ENCODE measurements around the gene PHACTR2.

PHACTR2 gene

DNA sequence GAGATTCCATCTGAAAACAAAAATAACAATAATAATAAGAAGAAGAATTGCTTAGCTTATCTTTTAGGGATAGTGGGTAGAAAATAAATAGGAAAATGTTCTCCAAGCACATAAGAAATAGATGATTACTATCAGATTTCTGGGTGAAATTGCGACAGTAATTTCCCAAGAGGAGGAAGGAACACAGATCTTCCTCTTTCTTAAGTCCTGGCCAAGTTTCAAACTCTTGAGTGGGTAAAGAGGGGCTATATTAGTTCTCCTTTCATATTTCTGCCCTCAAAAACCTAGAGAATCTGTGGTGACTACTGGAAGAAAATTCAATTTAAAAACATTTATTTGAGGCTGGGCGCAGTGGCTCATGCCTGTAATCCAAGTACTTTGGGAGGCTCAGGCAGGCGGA is 63.7 kb downstream of the PHACTR2 start:
- DNase-seq (ENCODE audit: low read depth in 2 of 2, low spot score in 1 of 2): no peak

DNA sequence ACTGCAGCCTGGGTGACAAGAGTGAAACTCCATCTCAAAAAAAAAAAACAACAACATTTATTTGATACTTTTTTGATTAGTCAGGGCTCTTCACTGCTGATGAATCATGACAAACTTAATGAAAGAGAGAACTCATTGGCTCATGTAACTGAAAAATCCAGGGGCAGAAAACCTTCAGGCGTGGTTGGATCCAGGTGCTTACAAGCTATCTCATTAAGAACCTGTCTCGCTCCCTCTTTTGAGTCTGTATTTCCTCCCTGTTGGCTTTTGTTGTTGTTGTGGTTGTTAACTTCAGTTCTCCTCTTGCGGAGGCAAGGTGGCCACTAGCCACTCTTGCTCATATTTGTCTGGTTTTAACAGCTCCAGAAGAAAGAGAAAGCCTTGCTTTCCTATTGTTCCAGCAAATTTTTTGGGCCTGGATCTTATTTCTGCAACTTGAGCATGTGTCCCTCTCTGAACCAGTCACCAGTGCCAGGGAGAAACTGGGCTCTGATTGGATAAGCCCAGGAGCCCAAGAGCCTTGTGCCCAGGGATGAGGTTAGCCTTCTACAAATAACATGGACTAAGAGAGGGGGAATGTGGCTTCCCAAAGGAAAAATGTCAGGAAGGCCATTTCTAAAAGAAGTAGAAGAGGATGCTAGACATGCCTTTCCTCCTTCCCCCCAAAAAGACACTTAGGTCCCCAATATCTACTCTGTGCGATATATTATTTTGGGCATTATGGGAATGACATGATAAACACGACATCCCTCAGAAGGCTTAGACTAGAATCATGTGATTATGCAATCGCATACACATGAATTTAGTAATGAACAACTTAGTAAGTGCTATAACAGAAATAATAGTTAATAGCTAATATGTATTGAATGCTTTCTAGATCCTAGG is 64.5 kb downstream of the PHACTR2 start:
- DNase-seq (ENCODE audit: low read depth in 2 of 2, low spot score in 1 of 2): no peak

DNA sequence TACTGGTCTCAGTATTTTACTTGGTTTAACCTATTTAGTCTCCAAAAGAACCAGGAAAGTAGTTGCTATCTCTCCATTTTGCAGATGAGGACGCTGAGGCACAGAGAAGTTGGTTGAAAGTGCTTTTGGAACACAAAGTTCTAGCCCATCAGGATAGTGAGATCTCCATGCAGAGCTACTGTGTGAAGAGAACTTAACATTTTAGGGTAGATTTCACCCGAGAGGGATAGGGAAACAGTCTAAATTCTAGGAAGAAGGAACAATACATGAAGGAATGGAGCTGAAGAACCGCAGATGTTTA is 65.1 kb downstream of the PHACTR2 start:
- DNase-seq (ENCODE audit: low read depth in 2 of 2, low spot score in 1 of 2): no peak

DNA sequence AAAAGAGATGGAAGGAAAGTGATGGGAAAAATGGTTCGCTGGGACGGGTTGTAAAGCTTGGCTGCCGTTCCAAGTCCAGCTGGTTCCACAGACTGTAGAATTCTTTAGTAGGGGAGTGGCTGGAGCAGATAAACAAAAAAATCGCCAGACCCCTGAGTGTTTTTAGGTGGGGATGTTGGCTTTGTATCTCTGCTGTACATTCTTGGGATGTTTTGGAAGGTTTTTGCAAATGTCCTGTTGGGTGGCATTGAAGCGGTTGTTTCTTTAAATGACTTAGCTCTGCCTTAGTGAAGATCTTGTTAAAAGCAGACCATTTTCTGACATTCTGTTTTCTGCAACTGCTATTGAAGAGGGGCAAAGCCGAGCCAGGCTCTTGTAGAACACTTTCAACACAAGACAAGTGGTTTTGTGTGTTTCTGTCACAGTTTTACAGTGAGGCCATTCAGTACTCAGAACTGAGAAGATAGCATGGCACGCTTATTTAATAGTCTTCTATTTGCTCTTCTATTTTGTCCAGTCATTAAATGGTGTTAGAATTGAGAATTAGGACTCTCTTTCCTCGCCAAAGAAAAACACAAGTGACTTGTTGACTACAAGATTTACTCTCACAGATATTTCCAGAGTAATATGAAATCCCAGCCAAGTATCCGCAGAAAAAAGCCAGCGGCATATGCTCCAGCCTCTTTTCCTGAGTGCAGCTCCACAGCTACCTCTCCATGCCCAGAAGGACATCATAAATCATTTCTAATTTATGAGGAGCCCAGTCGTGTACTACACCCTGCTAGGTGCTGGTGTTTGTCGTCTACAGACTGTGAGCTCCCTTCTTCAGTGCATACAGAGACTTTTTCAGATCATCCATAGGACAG is 65.8 kb downstream of the PHACTR2 start:
- DNase-seq (ENCODE audit: low read depth in 2 of 2, low spot score in 1 of 2): no peak

DNA sequence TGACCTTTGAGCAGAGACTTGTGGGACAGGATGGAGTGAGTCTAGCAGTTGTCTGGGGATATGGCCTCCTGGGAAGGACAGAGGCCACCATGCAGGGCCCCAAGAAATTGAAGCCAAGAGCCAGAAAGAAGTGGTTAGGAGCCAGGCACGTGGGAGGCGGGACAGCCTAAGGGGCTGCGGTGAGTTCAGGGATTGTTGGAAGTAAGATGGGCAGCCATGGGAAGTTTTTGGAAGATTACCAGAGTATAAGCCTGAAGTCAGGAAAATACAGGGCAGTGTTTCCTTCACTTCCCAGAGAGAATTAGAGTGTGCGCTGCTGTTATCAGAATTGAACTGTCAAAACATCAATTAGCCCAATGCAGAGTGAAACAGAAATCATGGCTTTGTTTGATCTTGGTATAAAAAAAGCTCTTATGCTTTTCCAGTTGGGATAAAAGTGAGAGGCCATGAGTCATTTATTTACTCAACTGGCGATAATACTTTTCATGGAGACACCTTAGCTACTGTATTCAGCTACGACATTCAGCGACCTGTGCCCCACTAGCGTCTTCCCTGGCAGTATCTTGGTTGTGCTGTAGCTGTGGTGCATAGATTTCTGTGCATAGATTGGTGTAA is 66.9 kb downstream of the PHACTR2 start:
- no peak for DNase-seq (ENCODE audit: low read depth in 2 of 2, low spot score in 1 of 2)

DNA sequence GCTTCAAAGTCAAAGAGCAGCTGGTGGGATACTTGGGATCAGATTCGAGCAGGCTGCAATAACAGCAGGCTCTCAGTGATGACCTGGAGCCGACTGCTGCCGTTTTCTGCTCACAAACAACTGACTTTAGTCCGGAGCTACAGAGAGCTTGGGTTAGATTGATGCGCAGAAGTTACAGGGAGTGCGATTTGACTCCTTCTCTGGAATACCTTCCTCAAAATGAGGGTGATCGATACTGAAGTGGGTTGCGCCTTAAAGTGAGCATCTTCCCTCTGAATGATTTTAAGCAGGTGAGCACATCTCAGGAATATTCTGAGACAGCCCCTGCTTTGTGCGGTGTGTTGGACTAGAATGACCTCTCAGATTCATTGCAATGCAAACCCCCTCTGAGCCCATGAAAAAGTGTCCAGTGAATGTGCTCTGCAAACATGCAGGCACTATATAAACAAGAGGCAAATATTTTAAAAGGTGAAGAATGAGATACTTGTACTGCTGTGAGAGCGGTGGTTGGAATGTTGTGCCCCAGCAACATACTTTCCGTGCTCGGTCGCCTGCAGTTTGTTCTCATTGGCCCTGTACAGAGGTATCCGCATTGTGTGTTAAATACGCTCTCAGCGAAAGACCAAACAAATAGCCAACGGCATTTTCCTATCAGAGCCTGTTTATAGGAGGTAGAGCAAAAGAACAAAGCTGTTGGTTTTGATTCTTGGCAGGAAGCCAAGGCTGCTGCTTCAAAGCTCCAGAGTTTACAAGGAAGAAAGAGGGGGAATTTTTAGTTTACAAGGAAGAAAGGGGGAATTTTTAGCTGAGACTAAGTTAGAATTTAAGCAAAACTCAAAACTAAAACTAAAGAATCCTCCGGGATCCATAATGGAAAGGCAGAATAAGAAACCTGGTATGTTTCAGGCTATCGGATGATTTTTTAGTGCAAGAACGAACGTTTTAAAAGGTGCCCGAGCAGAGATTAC is 67.7 kb downstream of the PHACTR2 start:
- no peak for DNase-seq (ENCODE audit: low read depth in 2 of 2, low spot score in 1 of 2)

DNA sequence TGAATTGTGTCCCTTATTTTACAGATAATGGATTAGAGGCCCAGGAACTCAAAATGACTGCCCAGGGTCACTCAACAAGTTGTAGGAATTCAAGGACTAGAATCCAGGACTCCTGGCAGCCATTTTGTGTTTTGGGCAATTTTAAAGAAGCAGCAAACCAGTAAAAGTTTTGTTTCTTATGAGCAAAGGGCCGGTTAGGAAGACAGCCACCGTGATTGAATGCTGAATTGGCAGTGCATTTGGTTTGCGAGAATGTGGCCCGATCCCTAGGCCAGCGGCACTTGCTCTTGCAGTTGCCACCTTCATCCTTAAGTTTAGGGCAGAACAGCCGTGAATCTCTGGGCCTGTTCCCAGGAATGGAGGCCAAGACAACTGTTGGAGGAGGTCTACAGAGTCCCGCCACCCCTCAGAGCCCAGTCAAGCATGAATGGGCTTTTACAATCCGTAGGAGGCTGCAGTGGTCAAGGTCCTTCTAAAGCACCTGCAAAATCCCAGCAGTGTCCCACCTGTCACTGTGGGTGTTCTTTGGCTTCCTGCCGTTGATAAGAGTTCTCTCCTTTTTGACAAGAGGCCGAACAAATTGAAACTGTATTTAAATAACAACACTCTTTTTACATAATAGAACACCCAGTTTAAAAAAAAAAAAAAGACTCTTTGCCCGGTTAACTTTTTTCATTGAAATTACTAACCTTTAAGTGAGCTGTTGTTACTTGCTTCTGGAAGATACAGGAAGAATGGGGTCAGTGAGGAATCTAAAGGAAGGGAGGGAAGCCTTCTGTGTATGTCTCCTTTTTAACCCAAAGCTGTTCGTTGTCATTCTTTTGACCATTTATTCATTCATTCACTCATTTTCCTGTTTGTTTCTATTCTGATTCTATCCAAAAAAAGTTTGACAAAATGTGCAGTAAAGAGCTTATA is 68.7 kb downstream of the PHACTR2 start:
- DNase-seq (ENCODE audit: low read depth in 2 of 2, low spot score in 1 of 2): no peak

DNA sequence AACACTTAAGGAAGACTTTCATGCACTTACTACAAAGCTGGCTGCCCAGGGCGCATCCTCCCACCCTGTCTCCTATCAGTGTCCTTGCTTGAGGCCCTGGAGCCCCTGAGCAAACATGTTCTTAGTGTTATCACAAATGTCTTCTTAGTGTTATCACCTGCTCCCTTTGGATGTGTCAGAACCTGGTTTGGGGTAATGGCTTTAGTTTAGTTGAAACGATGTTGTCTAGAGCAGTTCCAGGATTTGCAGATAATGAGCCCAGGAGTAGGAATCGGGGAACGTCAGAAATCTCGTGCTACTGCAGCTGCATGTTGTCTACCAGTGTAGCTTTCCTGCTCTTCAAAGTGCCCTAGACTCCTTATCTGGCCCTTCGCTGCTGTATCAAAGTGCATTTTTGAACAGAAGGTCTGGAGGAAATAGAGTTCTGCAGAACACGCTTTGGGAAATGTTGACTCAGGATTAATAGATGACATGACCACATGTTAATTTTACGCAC is 69.6 kb downstream of the PHACTR2 start:
- no peak for DNase-seq (ENCODE audit: low read depth in 2 of 2, low spot score in 1 of 2)

DNA sequence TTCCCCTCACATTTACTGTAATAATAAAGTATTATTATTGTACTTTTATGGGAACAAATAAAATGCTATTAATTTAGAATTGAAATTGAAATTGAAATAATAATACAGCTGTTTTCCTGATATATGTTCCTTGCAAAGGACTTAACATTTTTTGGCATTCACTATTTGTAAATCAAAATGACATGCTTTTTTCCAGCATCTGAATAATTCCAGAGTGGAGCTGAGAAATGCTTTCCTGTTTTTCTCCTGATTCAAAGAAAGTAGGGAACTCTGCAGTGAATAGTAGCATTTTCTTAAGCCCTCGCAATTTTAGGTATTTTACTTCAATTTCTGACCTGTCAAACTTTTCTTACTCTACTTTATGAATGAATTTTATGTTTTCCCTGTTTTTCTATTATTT is 72.1 kb downstream of the PHACTR2 start:
- DNase-seq (ENCODE audit: low read depth in 2 of 2, low spot score in 1 of 2): no peak

DNA sequence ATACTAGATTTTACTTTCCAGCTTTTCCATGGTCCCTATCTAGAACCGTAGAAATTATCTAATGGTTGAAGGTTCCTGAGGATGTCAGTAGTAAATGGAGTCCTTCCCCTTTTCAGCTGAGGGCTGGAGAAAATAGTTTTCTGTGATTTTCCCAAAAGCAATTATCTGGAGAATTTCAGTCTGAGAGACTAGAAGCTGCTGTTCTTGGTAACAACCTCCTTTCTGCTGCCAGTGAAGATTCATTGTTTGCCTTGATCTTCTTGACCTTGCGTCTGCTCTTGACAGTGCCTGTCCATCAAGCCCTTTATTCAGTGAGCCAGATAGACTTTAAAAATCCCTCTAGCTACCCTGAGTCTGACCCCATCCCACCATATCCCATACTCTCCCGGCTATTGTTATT is 73.1 kb downstream of the PHACTR2 start:
- DNase-seq (ENCODE audit: low read depth in 2 of 2, low spot score in 1 of 2): no peak

DNA sequence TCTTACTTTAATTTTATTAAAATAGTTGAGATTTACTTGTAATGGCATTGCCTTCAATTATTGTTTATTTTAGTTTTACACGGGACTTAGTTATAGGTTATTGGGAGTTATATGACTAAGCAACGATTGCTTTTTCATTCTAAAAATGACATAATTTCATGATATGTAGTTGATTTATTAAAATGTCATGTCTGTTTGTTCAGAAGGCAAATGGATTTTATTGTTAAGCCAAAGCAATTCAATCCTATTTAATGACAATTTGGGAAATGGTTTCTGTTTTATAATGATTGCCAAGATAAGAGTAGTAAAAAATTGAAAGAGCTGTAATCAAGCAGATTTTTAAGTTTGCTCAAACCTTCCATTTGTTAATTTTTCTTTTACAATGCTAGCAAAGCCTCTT is 74.7 kb downstream of the PHACTR2 start:
- no peak for DNase-seq (ENCODE audit: low read depth in 2 of 2, low spot score in 1 of 2)

DNA sequence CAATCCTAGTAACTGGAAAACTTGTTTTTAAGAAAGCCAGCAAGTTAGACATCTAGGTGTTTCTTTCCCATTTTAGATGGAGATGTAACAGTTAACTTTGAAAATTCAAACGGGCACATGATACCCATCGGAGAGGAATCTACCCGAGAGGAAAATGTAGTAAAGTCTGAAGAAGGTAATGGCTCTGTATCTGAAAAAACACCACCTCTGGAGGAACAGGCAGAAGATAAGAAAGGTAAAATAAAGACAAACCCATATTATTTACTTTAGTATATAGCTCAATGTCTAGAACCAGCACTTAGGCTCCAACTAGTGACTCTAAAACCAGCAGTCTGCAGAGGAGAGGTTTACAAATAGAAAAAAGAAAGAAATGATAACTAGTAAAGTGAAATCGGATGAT is 75.9 kb downstream of the PHACTR2 start:
- DNase-seq (ENCODE audit: low read depth in 2 of 2, low spot score in 1 of 2): no peak

DNA sequence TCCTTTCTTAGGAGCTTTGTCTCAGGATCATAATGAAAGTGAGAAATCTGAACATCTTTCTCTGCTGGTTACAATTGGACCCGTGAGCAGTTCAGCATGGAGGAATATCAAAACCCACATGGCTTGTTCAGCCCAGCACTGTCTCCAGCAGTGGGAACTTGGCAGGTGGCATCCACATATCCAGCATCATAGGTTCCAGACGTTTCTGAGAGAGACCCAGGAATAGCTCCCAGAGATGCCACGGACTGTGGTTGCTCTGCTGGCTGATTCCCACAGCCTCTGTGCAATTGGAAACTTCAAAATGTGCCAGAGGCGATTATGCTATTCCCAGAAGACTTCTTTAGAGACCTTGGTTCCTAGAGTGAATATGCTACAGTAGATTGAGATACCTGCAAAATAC is 76.4 kb downstream of the PHACTR2 start:
- DNase-seq (ENCODE audit: low read depth in 2 of 2, low spot score in 1 of 2): no peak

DNA sequence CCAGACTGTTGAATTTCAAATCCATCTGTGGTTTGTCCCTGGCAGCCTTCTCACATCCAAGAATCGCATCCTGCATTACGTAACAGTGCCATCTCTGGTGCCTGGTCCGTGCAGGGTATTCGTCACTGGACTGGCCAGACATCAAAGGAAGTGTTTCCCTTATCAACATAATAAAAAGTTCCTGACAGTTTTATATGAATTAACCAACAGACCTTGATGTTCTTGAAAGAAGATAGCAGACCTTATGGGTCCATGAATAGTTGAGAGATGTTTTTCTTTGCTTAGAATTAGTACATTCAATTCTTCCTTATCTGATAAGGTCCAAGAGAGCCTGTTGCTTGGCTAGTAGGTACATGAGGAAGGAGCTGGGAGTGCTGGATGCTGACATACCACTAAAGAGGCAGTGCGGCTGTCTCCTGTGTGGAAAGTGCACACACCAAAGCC is 77.6 kb downstream of the PHACTR2 start:
- DNase-seq (ENCODE audit: low read depth in 2 of 2, low spot score in 1 of 2): no peak

DNA sequence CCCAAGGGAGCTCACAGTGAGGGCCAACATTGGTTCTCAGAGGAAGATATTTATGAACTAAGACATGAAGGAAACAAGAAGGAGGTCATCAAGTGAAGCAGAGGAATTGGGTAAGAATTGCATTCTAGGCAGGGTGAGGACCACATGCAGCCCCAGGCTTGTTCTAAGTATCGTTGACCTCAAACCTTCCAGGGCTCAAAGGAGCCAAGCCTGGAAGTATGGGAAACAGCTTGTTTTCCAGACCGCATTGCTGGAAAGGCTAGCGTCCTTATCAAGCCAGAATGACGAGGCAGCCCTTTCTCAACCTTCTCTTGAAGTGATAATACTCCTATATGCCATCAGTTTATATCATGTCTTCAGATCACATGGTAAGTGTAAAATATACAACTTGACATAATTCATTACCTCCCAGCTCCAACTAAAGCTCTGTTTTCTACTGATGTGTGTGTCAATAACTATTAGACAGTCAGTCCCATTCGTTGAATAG is 79.6 kb downstream of the PHACTR2 start:
- no peak for DNase-seq (ENCODE audit: low read depth in 2 of 2, low spot score in 1 of 2)

DNA sequence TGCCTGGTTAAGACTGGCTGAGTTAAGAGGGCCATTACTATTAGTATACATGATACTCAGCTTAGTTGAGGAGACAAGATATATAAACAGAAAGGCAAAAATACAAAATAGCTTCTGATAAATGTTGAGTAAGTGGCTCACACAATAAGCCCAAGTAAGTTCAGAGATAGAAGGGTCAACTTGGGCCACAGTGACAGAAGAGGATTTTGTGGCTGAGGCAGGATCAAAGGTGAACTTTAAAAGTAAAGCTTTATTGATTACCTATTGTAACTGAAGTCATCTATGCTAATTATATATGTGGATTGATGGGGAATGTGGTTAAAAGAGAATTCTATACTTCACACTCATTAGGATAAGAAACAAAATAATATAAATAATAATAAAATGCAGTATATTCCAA is 80.8 kb downstream of the PHACTR2 start:
- DNase-seq (ENCODE audit: low read depth in 2 of 2, low spot score in 1 of 2): no peak

DNA sequence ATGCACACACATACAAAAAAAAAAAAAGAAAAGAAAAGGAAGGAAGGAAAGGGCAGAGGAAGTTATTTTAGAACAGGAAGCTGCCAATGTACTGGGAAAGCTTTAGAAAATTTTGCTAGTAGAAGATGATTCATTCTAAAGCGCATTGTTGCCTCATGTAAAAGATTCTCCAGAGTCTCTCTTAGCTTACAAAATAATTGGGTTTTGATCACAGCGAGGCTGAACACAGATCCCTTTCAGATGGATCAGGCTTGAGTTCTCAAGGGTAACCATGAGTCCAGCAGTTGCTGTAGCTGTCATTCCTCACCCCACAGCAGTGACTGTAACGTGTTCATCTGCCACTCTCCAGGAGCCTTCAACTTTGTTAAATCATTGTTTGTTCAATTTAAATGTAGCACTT is 81.9 kb downstream of the PHACTR2 start:
- no peak for DNase-seq (ENCODE audit: low read depth in 2 of 2, low spot score in 1 of 2)

DNA sequence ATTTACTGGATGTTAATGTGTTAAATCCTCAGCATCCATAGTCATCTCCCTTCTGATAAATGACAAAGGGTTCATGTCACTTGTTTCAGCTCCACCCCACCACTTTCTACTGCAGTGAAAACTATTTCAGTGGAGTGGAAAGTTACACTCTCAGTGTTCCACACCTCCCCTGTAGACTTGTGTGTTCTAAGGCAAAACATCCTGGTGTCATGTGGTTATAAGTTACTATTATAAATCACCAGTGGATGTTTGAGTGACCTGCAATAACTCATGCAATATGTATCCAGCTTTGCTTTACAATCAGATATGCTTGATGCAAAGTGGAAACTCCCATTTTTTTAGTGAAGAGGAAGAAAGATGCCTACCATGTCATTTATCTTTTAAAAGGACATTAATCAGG is 83.3 kb downstream of the PHACTR2 start:
- no peak for DNase-seq (ENCODE audit: low read depth in 2 of 2, low spot score in 1 of 2)

DNA sequence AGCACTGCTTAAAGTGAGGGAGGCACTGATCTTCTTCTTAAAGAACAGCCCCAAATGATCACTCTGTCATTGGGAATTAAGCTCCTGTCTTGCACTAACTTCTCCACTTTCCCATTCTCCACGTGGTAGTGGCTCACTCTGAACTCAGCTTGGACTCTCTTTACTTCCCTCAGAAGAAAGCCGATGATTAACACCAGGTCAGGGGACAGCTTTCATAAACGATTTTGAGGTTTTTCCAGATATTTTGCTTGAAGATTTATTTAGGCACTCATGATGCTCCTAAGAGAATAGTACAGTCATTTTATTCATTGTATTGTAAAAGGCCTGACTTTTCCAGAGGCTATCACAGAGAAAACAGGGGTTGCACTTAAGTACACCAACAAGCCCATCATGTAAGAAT is 84.4 kb downstream of the PHACTR2 start:
- DNase-seq (ENCODE audit: low read depth in 2 of 2, low spot score in 1 of 2): no peak

Measured in stimulated activated CD8-positive, alpha-beta memory T cell treated with anti-CD3 and anti-CD28 coated beads, Interleukin-4, amount 100 ng/mL, for 1 hour (primary cell).